Ishikawa (cell line): ENCODE measurements around the gene AOC3.

Experiments
- CEBPB ChIP-seq: IDR thresholded peaks from 2 replicates; pipeline ENCODE4 v1.6.1; 2012
- CREB1 ChIP-seq: IDR thresholded peaks from 2 replicates; pipeline ENCODE4 v1.6.1; 2012; ENCODE audit warnings: low read depth
- EGR1 ChIP-seq: IDR thresholded peaks from 2 replicates; pipeline ENCODE4 v1.6.1; 2012
- EP300 ChIP-seq: IDR thresholded peaks from 2 replicates; pipeline ENCODE4 v1.6.1; 2012; ENCODE audit warnings: borderline replicate concordance
- FOXM1 ChIP-seq: IDR thresholded peaks from 2 replicates; pipeline ENCODE4 v1.6.1; 2012; ENCODE audit warnings: low read depth, borderline replicate concordance
- MAX ChIP-seq: IDR thresholded peaks from 2 replicates; pipeline ENCODE4 v1.6.1; 2012
- NFIC ChIP-seq: IDR thresholded peaks from 2 replicates; pipeline ENCODE4 v1.6.1; 2012
- RAD21 ChIP-seq: IDR thresholded peaks from 2 replicates; pipeline ENCODE4 v1.6.1; 2012; ENCODE audit warnings: low read depth
- REST ChIP-seq: IDR thresholded peaks from 2 replicates; pipeline ENCODE4 v1.6.1; 2012; ENCODE audit warnings: low read depth, mild to moderate bottlenecking
- TAF1 ChIP-seq: IDR thresholded peaks from 2 replicates; pipeline ENCODE4 v1.6.1; 2012; ENCODE audit warnings: low read depth, mild to moderate bottlenecking
- TCF12 ChIP-seq: IDR thresholded peaks from 2 replicates; pipeline ENCODE4 v1.6.1; 2012; ENCODE audit warnings: low read depth
- TEAD4 ChIP-seq: IDR thresholded peaks from 2 replicates; pipeline ENCODE4 v1.6.1; 2012
- YY1 ChIP-seq: IDR thresholded peaks from 2 replicates; pipeline ENCODE4 v1.6.1; 2012; ENCODE audit warnings: low read depth
- ZBTB7A ChIP-seq: IDR thresholded peaks from 2 replicates; pipeline ENCODE4 v1.6.1; 2012; ENCODE audit warnings: low read depth
- TF ChIP-seq, protein P1 (sequence below): IDR thresholded peaks from 2 replicates; pipeline ENCODE4 v1.6.1; 2012

Gene AOC3

GRCh38 chr17:42889809-42890208, 38.8 kb downstream of the AOC3 start:
- TF ChIP-seq EP300: no peak
- TF ChIP-seq EGR1: no peak
- TF ChIP-seq NFIC: no peak
- TF ChIP-seq ZBTB7A: no peak
- no peak for TF ChIP-seq RAD21
- TF ChIP-seq CREB1: no peak
- TF ChIP-seq, protein P1, sequence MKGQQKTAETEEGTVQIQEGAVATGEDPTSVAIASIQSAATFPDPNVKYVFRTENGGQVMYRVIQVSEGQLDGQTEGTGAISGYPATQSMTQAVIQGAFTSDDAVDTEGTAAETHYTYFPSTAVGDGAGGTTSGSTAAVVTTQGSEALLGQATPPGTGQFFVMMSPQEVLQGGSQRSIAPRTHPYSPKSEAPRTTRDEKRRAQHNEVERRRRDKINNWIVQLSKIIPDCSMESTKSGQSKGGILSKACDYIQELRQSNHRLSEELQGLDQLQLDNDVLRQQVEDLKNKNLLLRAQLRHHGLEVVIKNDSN: no peak
- no peak for TF ChIP-seq TEAD4

DNA sequence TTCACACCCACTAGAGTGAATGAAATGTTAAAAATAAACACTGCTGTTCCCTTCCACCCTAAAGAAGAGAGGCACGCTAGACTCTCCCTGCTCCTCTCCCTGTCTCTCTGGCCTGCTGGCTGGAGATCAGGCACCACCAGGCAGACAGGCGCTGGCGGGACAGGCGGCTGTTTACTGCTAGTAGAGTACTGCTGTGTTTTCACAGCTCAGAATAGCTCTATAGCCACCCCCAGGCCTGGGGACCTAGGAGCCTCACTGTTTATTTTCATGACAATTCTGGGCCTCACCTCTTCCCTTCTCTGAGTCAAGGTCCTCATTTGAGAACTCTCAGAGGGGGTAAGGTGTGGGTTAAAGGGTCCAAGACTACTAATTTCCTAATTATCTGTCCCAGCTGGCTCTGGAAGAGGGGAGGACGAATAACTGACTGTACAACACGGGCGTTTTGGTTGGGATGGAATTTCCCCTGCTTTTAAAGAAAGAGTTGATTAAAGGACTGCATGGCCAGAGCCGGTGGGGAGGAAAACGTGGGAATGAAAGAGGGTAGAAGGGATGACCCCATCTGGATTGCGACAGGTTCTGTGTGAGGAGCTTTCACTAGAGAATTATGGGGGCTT, 40.6 kb downstream of the AOC3 start:
- no peak for TF ChIP-seq ZBTB7A
- no peak for TF ChIP-seq TAF1
- TF ChIP-seq FOXM1: no peak
- TF ChIP-seq EP300: no peak
- TF ChIP-seq NFIC: no peak
- no peak for TF ChIP-seq TCF12
- TF ChIP-seq EGR1: no peak
- TF ChIP-seq CREB1: no peak
- TF ChIP-seq YY1: no peak
- TF ChIP-seq MAX: no peak
- TF ChIP-seq REST: no peak
- TF ChIP-seq CEBPB: no peak
- TF ChIP-seq TEAD4: no peak
- no peak for TF ChIP-seq RAD21
- TF ChIP-seq, protein P1: no peak

GRCh38 chr17:42893359-42893758, 42.4 kb downstream of the AOC3 start:
- TF ChIP-seq EGR1: no peak
- no peak for TF ChIP-seq EP300
- no peak for TF ChIP-seq REST
- TF ChIP-seq MAX: no peak
- no peak for TF ChIP-seq FOXM1

DNA sequence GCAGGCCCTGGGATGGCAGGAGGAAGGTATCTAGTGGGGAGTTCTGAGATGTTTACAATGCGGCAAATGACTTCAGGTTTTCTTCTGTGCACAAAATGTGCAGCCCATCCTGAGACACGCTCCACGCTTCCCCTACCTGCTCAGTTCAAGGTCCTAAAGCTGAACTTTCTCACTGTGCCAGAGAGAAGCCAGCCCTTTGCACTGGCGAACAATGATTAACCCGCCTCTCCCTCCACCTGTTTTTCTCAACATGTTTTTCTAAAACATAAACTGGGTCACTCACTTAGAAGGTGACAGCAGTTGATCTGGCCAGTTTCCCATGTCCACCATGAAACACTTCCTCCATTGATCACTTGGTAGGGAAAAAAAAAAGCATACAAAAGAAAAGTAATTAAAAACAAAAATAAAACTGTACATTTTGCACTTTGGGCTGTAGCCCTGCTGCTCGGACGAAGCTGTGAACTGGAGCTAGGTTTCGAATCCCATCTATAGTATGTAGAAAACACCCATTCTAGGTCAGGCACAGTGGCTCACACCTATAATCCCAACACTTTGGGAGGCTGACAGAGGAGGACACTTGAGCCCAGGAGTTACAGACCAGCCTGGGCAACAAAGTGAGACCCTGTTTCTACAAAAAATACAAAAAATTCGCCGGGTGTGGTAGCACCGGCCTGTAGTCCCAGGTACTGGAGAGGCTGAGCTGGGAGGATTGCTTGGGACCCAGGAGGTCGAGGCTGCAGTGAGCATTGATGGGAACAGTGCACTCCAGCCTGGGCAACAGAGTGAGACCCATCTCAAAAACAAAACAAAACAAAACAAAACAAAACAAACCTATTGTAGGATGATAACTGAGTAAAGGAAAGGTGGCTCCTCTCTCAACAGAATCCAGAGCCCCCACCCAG, 43.5 kb downstream of the AOC3 start:
- TF ChIP-seq, protein P1: no peak
- no peak for TF ChIP-seq TAF1
- TF ChIP-seq ZBTB7A: no peak
- TF ChIP-seq CEBPB: no peak
- no peak for TF ChIP-seq TEAD4
- no peak for TF ChIP-seq EP300
- no peak for TF ChIP-seq EGR1
- TF ChIP-seq RAD21: no peak
- no peak for TF ChIP-seq YY1
- TF ChIP-seq NFIC: no peak
- no peak for TF ChIP-seq CREB1
- TF ChIP-seq FOXM1: no peak
- TF ChIP-seq MAX: no peak
- no peak for TF ChIP-seq REST
- no peak for TF ChIP-seq TCF12
